ENCODE data around the gene AP1M1. TPM values are rescaled to one million over a fixed set of nuclear protein-coding genes. Genes with fewer than 3 reads are reported as not detected.

AP1M1 gene
- total RNA-seq, 6 donors from 2014 or later, result 45.7 to 87.7 (median 62.5) TPM

DNA sequence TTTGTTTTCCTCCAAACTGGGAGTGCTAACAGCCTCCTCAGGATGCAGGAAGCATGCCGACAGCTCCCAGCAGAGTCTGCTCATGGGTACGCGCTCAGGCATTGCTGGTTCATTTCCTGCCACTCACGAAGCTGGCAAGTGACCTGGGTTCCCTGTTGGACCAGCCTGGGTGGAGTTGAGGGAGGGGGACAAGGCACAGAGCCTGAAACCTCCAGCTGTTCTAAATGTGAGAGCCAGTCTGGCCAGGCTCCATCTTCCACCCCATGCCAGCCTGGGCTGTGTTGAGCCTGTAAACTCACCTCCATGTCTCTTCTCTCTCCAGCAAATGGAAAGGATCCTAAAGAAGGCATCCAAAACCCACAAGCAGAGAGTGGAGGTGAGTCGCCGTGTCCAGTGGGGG is 7.5 kb upstream of the AP1M1 start:
- WGBS, 2 donors, result 79 to 92% methylated on average over 6 of the region's 6 CpGs
- Histone ChIP-seq H3K27me3 (no peaks in the 10 kb centered on the region), H3K4me3 (no peak overlapping the region), H3K4me1 (peaks cover 12 to 30% (median 17%) of the 10 kb centered on the region in 4 donors), H3K36me3 (peaks cover 19 to 65% (median 45%) of the 10 kb centered on the region in 4 donors), H3K27ac (no peak overlapping the region), H3K9me3 (no peaks in the 10 kb centered on the region)
- no peak for DNase-seq
- TF ChIP-seq POLR2AphosphoS5 (IDR thresholded peaks at IDR 0.05) (no peak), POLR2A (IDR thresholded peaks at IDR 0.05) (no peak), EP300 (IDR thresholded peaks at IDR 0.05) (no peak)
- TF ChIP-seq, protein P1, sequence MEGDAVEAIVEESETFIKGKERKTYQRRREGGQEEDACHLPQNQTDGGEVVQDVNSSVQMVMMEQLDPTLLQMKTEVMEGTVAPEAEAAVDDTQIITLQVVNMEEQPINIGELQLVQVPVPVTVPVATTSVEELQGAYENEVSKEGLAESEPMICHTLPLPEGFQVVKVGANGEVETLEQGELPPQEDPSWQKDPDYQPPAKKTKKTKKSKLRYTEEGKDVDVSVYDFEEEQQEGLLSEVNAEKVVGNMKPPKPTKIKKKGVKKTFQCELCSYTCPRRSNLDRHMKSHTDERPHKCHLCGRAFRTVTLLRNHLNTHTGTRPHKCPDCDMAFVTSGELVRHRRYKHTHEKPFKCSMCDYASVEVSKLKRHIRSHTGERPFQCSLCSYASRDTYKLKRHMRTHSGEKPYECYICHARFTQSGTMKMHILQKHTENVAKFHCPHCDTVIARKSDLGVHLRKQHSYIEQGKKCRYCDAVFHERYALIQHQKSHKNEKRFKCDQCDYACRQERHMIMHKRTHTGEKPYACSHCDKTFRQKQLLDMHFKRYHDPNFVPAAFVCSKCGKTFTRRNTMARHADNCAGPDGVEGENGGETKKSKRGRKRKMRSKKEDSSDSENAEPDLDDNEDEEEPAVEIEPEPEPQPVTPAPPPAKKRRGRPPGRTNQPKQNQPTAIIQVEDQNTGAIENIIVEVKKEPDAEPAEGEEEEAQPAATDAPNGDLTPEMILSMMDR (IDR thresholded peaks at IDR 0.05), result no peak
- ATAC-seq (ENCODE audit: low FRiP score in 2 of 2), result no peak

DNA sequence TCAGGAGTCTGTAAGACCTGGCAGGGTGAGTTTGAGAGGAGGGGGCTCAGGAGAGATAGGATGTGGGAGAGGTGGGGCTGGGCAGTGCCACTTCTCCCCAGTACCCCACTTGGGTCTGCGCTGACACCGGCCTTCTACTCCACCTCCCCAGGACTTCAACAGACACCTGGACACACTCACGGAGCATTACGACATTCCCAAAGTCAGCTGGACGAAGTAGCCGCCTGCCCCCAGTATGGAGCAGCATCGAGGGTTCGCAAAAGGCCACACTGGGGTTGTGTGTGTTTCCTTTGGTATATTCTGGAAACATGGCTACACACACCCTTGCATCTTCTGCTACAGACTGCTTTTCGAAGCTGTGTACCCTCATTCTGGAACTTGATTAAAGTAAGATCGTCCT is 7.0 kb upstream of the AP1M1 start:
- H3K36me3 ChIP-seq, result peaks cover 19 to 65% (median 45%) of the 10 kb centered on the region in 4 donors
- no peaks in the 10 kb centered on the region for H3K9me3 ChIP-seq

DNA sequence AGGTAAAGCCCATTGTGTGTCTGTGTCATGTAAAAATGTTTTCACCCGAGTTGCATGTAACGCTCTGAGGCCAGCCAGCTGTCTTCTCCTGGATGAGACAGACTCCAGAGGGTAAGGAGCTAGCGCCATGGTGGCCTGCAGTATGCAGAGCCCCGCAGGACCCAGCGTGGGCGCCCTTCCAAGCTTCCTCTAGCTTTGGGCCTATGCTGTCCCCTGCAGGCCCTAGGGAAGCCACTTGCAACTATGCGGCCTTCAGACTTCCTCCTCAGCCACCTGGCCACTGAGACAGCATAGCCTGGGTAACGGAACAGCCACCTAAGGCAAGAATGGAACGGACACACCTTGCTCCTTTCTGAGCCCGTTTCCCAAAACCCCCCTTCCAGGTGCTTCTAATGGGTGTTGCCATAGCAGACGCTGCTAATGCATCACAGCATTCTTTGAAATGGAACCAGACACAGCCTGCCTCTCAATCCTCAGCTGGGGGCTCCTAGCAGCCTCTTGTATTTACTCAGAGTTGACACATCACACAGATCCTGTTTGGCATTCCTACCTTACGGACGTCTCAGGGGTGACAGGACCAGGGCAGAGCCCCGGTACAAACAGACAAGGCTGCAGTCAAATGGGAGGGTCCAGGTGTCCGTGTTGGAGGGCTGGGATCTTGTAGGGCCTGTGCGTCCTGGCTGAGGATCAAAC is 6.3 kb upstream of the AP1M1 start:
- Histone ChIP-seq H3K36me3 (peaks cover 19 to 65% (median 45%) of the 10 kb centered on the region in 4 donors), H3K27ac (no peak overlapping the region), H3K4me1 (peaks cover 7 to 23% (median 11%) of the 10 kb centered on the region in 4 donors), H3K27me3 (no peaks in the 10 kb centered on the region), H3K9me3 (no peaks in the 10 kb centered on the region), H3K4me3 (no peak overlapping the region)
- WGBS, 2 donors, result 77 to 86% methylated on average over 8 to 16 of the region's 16 CpGs
- TF ChIP-seq POLR2AphosphoS5 (IDR thresholded peaks at IDR 0.05) (no peak), EP300 (IDR thresholded peaks at IDR 0.05) (no peak), POLR2A (IDR thresholded peaks at IDR 0.05) (no peak)
- TF ChIP-seq, protein P1 (IDR thresholded peaks at IDR 0.05), result no peak
- ATAC-seq (ENCODE audit: low FRiP score in 2 of 2), result no peak
- DNase-seq, result no peak

More for the DNA sequence above, 7.0 kb upstream of the AP1M1 start:
- Histone ChIP-seq H3K4me3 (no peak overlapping the region), H3K27ac (no peak overlapping the region), H3K27me3 (no peaks in the 10 kb centered on the region), H3K4me1 (peaks cover 12 to 29% (median 17%) of the 10 kb centered on the region in 4 donors)
- DNase-seq (no peak), ATAC-seq (ENCODE audit: low FRiP score in 2 of 2) (no peak)
- no peak for TF ChIP-seq POLR2A (IDR thresholded peaks at IDR 0.05)
- no peak for TF ChIP-seq EP300 (IDR thresholded peaks at IDR 0.05)
- no peak for TF ChIP-seq POLR2AphosphoS5 (IDR thresholded peaks at IDR 0.05)
- TF ChIP-seq, protein P1 (IDR thresholded peaks at IDR 0.05), result no peak
- WGBS, 2 donors, result 93 to 94% methylated on average over 8 to 10 of the region's 10 CpGs

DNA sequence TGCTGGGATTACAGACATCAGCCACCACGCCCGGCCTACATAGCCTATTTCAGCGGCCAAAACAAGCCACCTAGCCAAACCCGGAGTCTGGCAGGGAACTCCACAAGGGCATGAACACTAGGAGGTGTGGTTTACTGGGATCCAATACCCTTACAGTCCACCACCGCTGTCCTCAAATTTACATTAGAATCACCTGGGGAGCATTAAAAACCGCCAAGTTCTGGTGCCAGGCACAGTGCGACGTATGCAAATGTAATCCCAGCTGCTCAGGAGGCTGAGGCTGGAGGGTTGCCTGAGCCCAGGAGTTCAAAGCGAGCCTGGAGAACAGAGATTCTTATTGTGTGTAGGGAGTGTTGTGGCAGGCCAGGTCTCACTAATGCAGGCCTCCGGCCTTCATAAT is 4.2 kb upstream of the AP1M1 start:
- WGBS, 2 donors, result 93 to 96% methylated on average over 10 of the region's 10 CpGs
- Histone ChIP-seq H3K27me3 (no peaks in the 10 kb centered on the region), H3K4me1 (peaks cover 9 to 15% (median 10%) of the 10 kb centered on the region in 4 donors), H3K4me3 (no peak overlapping the region), H3K9me3 (no peaks in the 10 kb centered on the region), H3K27ac (no peak overlapping the region), H3K36me3 (peaks cover 19 to 50% (median 33%) of the 10 kb centered on the region in 4 donors)
- DNase-seq (no peak), ATAC-seq (ENCODE audit: low FRiP score in 2 of 2) (no peak)
- TF ChIP-seq, protein P1 (IDR thresholded peaks at IDR 0.05), result no peak
- TF ChIP-seq POLR2AphosphoS5 (IDR thresholded peaks at IDR 0.05) (no peak), EP300 (IDR thresholded peaks at IDR 0.05) (no peak), POLR2A (IDR thresholded peaks at IDR 0.05) (no peak)
